AG04449 (cell line): Measurements from ENCODE around the gene PCDHGA12.
"Not testable (repeated sequence)": the region's sequence is repeated elsewhere in the genome, so short reads cannot be mapped to it uniquely, and the experiment has no call there.

ENCODE experiments used
- CTCF ChIA-PET: fragments of 350-600 bp; formaldehyde crosslinking; extraction: SDS; loops from one replicate; lab custom pipeline; 2021; ENCODE audit warnings: antibody characterized with exemption; lab: Yijun Ruan, JAX
- POLR2A ChIA-PET: fragments of 400-600, 350-600 bp; formaldehyde crosslinking; extraction: SDS; loops from one replicate; lab custom pipeline; 2020; ENCODE audit warnings: antibody characterized with exemption, inconsistent platforms; lab: Yijun Ruan, JAX
- DNase-seq: peaks from one replicate; pipeline ENCODE4 v3.0.0-alpha.2; 2010; ENCODE audit warnings: low read depth, low spot score
- H3K4me3 ChIP-seq: 2 replicates; pipeline ENCODE4 v1.5.1; 2011; ENCODE audit warnings: low read depth, mild to moderate bottlenecking, control low read depth, low read length
- TF ChIP-seq, protein P1 (sequence below): IDR thresholded peaks from one replicate; pipeline ENCODE4 v1.5.1; 2011; ENCODE audit warnings: mild to moderate bottlenecking, moderate library complexity, low read length, control low read depth, inconsistent platforms; ENCODE audit not compliant: insufficient read depth; ENCODE audit errors: missing control alignments

Gene PCDHGA12

DNA sequence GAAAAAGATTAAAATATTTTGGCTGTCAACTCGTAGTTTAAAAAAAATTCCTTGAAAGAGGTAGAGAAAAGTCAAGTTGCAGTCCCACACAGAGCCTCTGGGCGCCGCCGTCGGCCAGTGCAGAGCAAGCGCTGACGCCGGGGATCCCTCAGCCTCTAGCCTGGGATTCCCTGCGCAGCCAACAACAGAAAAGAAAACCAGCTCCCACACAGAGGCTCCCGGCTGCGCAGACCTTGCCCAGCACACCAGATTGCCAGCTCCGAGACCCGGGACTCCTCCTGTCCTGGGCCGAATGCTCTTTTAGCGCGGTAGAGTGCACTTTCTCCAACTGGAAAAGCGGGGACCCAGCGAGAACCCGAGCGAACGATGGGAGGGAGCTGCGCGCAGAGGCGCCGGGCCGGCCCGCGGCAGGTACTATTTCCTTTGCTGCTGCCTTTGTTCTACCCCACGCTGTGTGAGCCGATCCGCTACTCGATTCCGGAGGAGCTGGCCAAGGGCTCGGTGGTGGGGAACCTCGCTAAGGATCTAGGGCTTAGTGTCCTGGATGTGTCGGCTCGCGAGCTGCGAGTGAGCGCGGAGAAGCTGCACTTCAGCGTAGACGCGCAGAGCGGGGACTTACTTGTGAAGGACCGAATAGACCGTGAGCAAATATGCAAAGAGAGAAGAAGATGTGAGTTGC, 12.7 kb upstream of the PCDHGA12 start, which contains the start of gene PCDHGB7:
PCDHGB7 (plus strand) TSS at position 184 of the 679 bp plus-strand sequence; CDS start at position 367, 183 bp downstream.
- CTCF ChIA-PET = interaction anchor here (0.6 to 16.4 kb wide), 28 partner anchors 10 to 186 kb away, joined by 3 to 303 read pairs (median 4); partner anchors contain the start of genes PCDHGA1, PCDHGA12, PCDHGA5 and PCDHGA6
- not testable (repeated sequence) for DNase-seq
- POLR2A ChIA-PET = interaction anchor here (1.0 kb wide), 2 partner anchors 140 to 146 kb away, joined by 4 read pairs; no protein-coding TSS in a partner anchor
- H3K4me3 ChIP-seq = peak within 1 kb of the TSS; percentile 54
- TF ChIP-seq, protein P1, sequence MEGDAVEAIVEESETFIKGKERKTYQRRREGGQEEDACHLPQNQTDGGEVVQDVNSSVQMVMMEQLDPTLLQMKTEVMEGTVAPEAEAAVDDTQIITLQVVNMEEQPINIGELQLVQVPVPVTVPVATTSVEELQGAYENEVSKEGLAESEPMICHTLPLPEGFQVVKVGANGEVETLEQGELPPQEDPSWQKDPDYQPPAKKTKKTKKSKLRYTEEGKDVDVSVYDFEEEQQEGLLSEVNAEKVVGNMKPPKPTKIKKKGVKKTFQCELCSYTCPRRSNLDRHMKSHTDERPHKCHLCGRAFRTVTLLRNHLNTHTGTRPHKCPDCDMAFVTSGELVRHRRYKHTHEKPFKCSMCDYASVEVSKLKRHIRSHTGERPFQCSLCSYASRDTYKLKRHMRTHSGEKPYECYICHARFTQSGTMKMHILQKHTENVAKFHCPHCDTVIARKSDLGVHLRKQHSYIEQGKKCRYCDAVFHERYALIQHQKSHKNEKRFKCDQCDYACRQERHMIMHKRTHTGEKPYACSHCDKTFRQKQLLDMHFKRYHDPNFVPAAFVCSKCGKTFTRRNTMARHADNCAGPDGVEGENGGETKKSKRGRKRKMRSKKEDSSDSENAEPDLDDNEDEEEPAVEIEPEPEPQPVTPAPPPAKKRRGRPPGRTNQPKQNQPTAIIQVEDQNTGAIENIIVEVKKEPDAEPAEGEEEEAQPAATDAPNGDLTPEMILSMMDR = peak; percentile 71

DNA sequence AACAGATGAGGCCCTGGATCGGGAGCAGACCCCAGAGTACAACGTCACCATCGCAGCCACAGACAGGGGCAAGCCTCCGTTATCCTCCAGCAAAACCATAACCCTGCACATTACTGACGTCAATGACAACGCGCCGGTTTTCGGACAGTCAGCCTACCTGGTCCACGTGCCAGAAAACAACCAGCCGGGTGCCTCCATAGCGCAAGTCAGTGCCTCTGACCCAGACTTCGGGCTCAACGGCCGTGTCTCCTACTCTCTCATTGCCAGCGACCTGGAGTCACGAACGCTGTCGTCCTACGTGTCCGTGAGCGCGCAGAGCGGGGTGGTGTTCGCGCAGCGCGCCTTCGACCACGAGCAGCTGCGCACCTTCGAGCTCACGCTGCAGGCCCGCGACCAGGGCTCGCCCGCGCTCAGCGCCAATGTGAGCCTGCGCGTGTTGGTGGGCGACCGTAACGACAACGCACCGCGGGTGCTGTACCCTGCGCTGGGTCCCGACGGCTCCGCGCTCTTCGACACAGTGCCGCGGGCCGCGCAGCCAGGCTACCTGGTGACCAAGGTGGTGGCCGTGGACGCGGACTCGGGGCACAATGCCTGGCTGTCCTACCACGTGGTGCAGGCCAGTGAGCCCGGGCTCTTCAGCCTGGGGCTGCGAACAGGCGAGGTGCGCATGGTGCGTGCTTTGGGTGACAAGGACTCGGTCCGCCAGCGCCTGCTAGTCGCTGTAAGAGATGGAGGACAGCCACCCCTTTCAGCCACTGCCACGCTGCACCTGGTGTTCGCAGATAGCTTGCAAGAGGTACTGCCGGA, 11.0 kb upstream of the PCDHGA12 start:
- DNase-seq = no peak
- TF ChIP-seq, protein P1 = no peak
- H3K4me3 ChIP-seq = no peak overlapping the region
- ChIA-PET POLR2A (no interaction called here), CTCF (interaction anchor here (0.9 to 16.4 kb wide), 8 partner anchors 11 to 148 kb away, joined by 3 to 303 read pairs (median 120); partner anchors contain the start of genes PCDHGA12 and PCDHGB3)

DNA sequence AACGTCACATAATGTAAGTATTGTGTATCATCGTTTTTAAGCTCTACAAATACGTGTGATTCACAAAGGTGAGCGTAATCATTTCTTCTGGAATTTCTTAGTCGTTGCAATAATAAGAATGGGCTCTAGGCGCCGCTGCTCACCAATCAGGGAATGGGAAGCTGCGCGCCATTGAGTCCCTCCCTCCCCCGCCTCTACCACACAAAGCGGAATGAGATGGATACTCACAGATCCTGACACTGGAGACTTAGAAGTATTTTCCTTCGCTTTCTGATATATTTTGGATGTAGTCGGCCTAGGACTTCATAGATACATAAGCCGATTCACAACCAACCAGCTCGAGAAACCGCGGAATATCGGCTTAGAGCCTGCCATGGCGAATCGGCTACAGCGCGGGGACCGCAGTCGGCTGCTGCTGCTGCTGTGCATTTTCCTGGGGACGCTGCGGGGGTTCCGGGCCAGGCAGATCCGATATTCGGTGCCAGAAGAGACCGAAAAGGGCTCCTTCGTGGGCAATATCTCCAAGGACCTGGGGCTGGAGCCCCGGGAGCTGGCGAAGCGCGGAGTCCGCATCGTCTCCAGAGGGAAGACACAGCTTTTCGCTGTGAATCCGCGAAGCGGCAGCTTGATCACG, 9.3 kb upstream of the PCDHGA12 start, which contains the start of gene PCDHGA11:
PCDHGA11 (plus strand) TSS at position 197 of the 634 bp plus-strand sequence; CDS start at position 374, 177 bp downstream.
- POLR2A ChIA-PET = interaction anchor here (0.7 to 1.8 kb wide), 4 partner anchors 93 to 136 kb away, joined by 3 to 10 read pairs (median 4); no protein-coding TSS in a partner anchor
- DNase-seq = no peak

DNA sequence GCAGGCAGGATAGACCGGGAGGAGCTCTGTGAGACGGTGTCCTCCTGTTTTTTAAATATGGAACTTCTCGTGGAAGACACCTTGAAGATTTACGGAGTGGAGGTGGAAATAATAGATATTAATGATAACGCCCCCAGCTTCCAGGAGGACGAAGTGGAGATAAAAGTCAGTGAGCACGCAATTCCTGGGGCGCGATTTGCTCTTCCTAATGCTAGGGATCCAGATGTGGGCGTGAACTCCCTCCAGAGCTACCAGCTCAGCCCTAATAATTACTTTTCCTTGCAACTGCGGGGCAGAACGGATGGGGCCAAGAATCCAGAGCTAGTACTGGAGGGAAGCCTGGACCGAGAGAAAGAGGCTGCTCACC, 8.8 kb upstream of the PCDHGA12 start:
- ChIA-PET CTCF (interaction anchor here (0.9 to 16.4 kb wide), 30 partner anchors 9 to 150 kb away, joined by 3 to 303 read pairs (median 4); partner anchors contain the start of genes PCDHGA10, PCDHGA12, PCDHGA3 and PCDHGB3), POLR2A (interaction anchor here (0.9 to 1.8 kb wide), 3 partner anchors 102 to 136 kb away, joined by 3 to 10 read pairs (median 4); no protein-coding TSS in a partner anchor)
- no peak for DNase-seq
- TF ChIP-seq, protein P1 = no peak
- peak overlapping the region; percentile 57 for H3K4me3 ChIP-seq

More for the DNA sequence above, 9.3 kb upstream of the PCDHGA12 start, which contains the start of gene PCDHGA11:
- peak within 1 kb of the TSS; percentile 57 for H3K4me3 ChIP-seq
- CTCF ChIA-PET = interaction anchor here (0.9 to 16.4 kb wide), 36 partner anchors 8 to 171 kb away, joined by 3 to 303 read pairs (median 4); partner anchors contain the start of genes PCDHGA10, PCDHGA12, PCDHGA3 and PCDHGB3
- TF ChIP-seq, protein P1 = peak; percentile 41

DNA sequence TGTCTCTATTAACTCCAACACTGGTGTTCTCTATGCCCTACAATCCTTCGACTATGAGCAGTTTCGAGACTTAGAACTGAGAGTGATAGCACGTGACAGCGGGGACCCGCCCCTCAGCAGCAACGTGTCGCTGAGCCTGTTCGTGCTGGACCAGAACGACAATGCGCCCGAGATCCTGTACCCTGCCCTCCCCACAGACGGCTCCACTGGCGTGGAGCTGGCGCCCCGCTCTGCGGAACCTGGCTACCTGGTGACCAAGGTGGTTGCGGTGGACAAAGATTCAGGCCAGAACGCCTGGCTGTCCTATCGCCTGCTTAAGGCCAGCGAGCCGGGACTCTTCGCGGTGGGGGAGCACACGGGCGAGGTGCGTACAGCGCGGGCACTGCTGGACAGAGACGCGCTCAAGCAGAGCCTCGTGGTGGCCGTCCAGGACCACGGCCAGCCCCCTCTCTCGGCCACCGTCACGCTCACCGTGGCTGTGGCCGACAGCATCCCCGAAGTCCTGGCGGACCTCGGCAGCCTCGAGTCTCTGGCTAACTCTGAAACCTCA, 7.5 kb upstream of the PCDHGA12 start:
- TF ChIP-seq, protein P1 = no peak
- DNase-seq = no peak
- ChIA-PET CTCF (interaction anchor here (0.6 to 16.4 kb wide), 8 partner anchors 10 to 140 kb away, joined by 3 to 303 read pairs (median 28); partner anchors contain the start of genes PCDHGA10 and PCDHGC3), POLR2A (no interaction called here)
- no peak overlapping the region for H3K4me3 ChIP-seq
